LNCaP clone FGC (cell line): ENCODE data around the gene CHMP4B.

Experiments
- DNase-seq: peaks from one replicate; pipeline ENCODE4 v3.0.0-alpha.2; 2011; ENCODE audit warnings: low read depth
- H3K4me3 ChIP-seq: 2 replicates; pipeline ENCODE4 v1.5.1; 2011; ENCODE audit warnings: mild to moderate bottlenecking, low read depth, low read length, control low read depth
- TF ChIP-seq, protein P1 (sequence below): IDR thresholded peaks from 2 replicates; pipeline ENCODE4 v1.5.1; 2012; ENCODE audit warnings: mild to moderate bottlenecking; ENCODE audit not compliant: control insufficient read depth, insufficient read depth; ENCODE audit errors: extremely low read depth

CHMP4B gene

DNA sequence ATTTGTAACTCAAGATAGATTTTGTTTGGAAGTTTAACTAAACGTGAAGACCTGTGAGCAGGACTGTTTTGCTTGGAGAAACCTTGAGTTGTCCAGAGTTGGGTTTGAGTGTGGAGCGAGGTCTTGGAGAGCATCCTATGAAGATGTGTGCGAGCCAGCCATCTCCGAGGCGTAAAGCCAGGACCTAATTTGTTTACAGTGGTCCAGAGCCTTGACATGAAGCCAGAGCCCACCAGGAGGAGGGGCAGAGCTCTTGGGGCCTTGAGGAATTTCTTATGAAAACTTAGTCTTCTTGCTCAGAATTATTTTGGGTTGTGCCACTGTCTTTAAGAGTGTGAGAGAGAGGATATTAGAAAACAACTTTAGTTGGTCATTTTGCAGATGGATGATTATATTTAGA lies 6.3 kb downstream of the CHMP4B start:
- H3K4me3 ChIP-seq: no peak overlapping the region
- TF ChIP-seq, protein P1, sequence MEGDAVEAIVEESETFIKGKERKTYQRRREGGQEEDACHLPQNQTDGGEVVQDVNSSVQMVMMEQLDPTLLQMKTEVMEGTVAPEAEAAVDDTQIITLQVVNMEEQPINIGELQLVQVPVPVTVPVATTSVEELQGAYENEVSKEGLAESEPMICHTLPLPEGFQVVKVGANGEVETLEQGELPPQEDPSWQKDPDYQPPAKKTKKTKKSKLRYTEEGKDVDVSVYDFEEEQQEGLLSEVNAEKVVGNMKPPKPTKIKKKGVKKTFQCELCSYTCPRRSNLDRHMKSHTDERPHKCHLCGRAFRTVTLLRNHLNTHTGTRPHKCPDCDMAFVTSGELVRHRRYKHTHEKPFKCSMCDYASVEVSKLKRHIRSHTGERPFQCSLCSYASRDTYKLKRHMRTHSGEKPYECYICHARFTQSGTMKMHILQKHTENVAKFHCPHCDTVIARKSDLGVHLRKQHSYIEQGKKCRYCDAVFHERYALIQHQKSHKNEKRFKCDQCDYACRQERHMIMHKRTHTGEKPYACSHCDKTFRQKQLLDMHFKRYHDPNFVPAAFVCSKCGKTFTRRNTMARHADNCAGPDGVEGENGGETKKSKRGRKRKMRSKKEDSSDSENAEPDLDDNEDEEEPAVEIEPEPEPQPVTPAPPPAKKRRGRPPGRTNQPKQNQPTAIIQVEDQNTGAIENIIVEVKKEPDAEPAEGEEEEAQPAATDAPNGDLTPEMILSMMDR: no peak
- no peak for DNase-seq

DNA sequence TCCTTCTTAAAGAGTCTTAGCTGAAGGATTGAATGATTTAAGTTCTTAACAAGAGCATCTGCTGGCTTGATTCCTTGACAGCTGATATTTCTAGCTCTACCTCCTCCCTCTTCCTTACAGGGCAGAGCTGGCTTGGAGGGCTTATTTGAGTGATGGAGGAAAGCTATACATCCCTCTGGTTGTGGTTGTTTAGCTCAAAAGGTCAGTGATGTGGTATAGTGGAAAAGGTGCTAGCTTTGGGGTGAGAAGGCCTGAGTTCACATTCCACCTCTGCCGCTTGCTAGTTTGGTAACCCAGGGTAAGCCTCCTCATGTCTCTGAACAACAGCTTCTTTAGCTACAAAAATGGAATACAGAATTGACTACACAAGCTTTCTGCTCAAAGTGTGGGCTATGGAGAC lies 8.3 kb downstream of the CHMP4B start:
- TF ChIP-seq, protein P1: no peak
- DNase-seq: no peak
- H3K4me3 ChIP-seq: no peak overlapping the region

DNA sequence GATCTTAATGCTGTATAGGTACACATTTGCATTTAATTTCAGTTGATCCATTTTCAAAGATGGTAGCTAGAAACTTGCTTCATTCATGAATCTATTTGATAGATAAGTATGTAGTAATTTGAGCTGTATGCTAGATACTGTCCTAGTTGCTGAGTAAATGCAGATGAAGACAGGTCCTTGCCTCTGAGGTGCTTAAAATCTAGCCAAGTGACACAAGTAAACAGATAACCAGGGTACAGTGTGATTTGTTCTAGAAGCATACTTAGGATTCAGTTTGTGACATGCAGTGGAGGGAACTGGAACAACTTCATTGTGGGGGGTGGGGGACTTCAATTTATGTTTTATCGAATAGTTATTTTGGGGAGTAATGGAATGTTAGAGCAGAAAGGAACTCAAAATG lies 9.2 kb downstream of the CHMP4B start:
- no peak overlapping the region for H3K4me3 ChIP-seq
- TF ChIP-seq, protein P1: no peak
- no peak for DNase-seq

GRCh38 chr20:33821270-33821836 lies 10.2 kb downstream of the CHMP4B start:
- TF ChIP-seq, protein P1: no peak
- DNase-seq: no peak

DNA sequence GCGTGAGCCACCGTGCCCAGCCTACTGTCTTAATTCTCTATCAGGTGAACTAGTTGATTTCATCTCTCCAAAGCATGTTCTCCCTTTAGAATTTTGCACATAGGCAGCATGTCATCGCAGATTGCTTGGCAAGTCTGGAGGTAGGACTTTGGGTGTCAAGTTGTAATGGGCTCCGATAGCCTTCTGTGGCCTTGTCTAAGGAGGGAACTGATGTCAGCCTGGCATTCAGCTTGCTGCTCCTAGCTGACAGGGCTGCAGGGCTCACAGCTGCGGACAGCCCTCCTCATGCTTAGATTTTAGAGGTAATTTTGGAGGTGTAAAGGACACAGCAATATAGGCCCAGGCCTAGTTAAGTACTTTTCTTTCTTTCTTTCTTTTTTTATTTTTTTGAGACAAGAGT lies 11.3 kb downstream of the CHMP4B start:
- TF ChIP-seq, protein P1: no peak
- DNase-seq: no peak
- H3K4me3 ChIP-seq: no peak overlapping the region

More at GRCh38 chr20:33821270-33821836, 10.2 kb downstream of the CHMP4B start:
- no peak overlapping the region for H3K4me3 ChIP-seq

DNA sequence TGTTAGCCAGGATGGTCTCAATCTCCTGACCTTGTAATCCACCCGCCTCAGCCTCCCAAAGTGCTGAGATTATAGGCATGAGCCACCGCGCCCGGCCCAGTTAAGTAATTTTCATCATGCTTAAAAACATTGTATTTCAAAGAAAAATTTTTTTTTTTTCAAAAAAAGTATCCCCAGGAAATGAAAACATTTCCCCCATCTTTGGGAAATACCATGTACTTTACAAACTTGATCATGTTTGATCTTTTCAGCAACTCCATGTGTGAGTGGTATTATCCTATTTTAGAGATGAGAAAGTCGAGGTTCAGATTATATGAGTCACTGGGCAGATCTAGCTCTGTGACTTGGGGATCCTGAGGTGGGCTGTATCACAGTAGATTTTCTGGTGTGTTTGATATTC lies 11.8 kb downstream of the CHMP4B start:
- TF ChIP-seq, protein P1: no peak
- no peak for DNase-seq
- no peak overlapping the region for H3K4me3 ChIP-seq

- no peak overlapping the region for H3K4me3 ChIP-seq
- no peak for DNase-seq
- TF ChIP-seq, protein P1: no peak
Observed at GRCh38 chr20:33824852-33825251, 13.7 kb downstream of the CHMP4B start.
